Upper lobe of right lung (tissue), 1 donor: ENCODE data around the gene COMMD8. TPM values are rescaled to one million over a fixed set of nuclear protein-coding genes. Genes with fewer than 3 reads are reported as not detected.

Experiments used
- ATAC-seq: fragments of 200-7000 bp; cut with Tn5 transposase; one replicate; pipeline ENCODE4 v1.9.1; 2020; ENCODE audit warnings: mild to moderate bottlenecking, moderate library complexity
- DNase-seq: peaks from one replicate; pipeline ENCODE4 v3.0.0-alpha.2; 2020
- H3K27ac ChIP-seq: fragments of 200-600 bp; one replicate; pipeline ENCODE4 v1.8.0; 2022
- H3K27me3 ChIP-seq: fragments of 200-600 bp; one replicate; pipeline ENCODE4 v1.8.0; 2022; ENCODE audit warnings: mild to moderate bottlenecking
- H3K36me3 ChIP-seq: fragments of 200-600 bp; one replicate; pipeline ENCODE4 v1.8.0; 2022
- H3K4me1 ChIP-seq: fragments of 200-600 bp; one replicate; pipeline ENCODE4 v1.8.0; 2022
- H3K4me3 ChIP-seq: fragments of 200-600 bp; one replicate; pipeline ENCODE4 v1.8.0; 2022; ENCODE audit warnings: mild to moderate bottlenecking
- H3K9me3 ChIP-seq: fragments of 200-600 bp; one replicate; pipeline ENCODE4 v1.8.0; 2022
- intact Hi-C: fragments of 100-400 bp; cut with DNase I; formaldehyde crosslinking; loops from one replicate; pipeline ENCODE4 v1.11.0; 2022
- long read RNA-seq: library from polyadenylated mRNA; unstranded; transcript quantifications from one replicate; pipeline ENCODE4 v2.0.0, GENCODE V29; 2021
- total RNA-seq: library from RNA; stranded (reverse); fragmentation: NEBNext Ultra II Directional; extraction: Animal tissue kit (Norgen Biotek cat#: 25700); gene quantifications from one replicate; pipeline ENCODE4 v1.2.1, GENCODE V29; 2021
- TF ChIP-seq, protein P1 (sequence below): fragments of 200-600 bp; IDR thresholded peaks from one replicate; pipeline ENCODE4 v1.8.0; 2022; ENCODE audit warnings: antibody characterized with exemption
- donor health status: DM: no; HTN: yes; CAD: no; lungs with severe emphysema.

Gene COMMD8
- total RNA-seq: 14.2 TPM
- long read RNA-seq, transcript COMMD8-201 (5 exons, 1,469 nt): major isoform, 21 of 23 reads
- long read RNA-seq, partial matches to known transcripts: 0 of 23 reads
- long read RNA-seq, other reads (novel, unspliced or antisense): 2 of 23 reads

- peaks cover 17% of the 10 kb centered on the region for H3K36me3 ChIP-seq
- no peaks in the 10 kb centered on the region for H3K9me3 ChIP-seq
- no peaks in the 10 kb centered on the region for H3K27me3 ChIP-seq
- TF ChIP-seq, protein P1, sequence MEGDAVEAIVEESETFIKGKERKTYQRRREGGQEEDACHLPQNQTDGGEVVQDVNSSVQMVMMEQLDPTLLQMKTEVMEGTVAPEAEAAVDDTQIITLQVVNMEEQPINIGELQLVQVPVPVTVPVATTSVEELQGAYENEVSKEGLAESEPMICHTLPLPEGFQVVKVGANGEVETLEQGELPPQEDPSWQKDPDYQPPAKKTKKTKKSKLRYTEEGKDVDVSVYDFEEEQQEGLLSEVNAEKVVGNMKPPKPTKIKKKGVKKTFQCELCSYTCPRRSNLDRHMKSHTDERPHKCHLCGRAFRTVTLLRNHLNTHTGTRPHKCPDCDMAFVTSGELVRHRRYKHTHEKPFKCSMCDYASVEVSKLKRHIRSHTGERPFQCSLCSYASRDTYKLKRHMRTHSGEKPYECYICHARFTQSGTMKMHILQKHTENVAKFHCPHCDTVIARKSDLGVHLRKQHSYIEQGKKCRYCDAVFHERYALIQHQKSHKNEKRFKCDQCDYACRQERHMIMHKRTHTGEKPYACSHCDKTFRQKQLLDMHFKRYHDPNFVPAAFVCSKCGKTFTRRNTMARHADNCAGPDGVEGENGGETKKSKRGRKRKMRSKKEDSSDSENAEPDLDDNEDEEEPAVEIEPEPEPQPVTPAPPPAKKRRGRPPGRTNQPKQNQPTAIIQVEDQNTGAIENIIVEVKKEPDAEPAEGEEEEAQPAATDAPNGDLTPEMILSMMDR: peak; percentile 41
- intact Hi-C loops: no loop called here
- H3K4me1 ChIP-seq: peaks cover 9% of the 10 kb centered on the region
- DNase-seq (peak; percentile 98), ATAC-seq (peak; percentile 99)
- H3K27ac ChIP-seq: peak within 1 kb of the TSS; percentile 86
- peak within 1 kb of the TSS; percentile 93 for H3K4me3 ChIP-seq
Measured at GRCh38 chr4:47463235-47463956, at the start of gene COMMD8. COMMD8 (minus strand) TSS chr4:47463702; CDS start chr4:47463651, 51 bp downstream.

DNA sequence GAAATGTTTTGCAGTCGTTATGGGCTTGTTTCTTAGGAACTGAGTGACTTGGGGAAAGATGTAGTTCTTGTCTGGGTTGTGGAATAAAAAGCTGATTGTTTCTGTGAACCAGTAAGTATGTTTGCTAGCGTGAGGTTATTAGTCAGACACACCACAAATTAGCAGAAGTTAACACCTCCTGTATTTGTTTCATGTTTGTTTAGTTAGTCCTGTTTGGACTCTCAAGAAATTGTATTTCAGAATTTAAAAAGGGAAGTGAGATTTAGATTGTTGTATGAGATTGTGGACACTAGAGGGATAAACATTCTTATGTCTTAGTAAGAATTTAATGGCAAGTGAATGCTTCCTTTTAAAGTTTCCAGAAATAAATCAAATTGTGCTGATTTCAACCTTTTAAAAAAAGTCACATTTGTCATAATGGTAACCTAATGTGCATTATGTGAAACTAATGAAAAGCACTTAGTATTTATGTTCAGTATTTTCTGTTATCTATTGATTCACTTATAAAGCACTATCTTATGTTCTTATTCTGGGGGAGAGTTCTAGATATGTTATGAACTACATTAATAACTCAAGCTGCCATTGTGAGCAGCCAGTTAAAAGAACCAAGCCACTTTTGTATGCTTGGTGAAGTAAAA lies 47.1 kb upstream of the COMMD8 start:
- Histone ChIP-seq H3K9me3 (no peaks in the 10 kb centered on the region), H3K4me1 (no peaks in the 10 kb centered on the region), H3K27me3 (no peaks in the 10 kb centered on the region), H3K4me3 (no peak overlapping the region), H3K36me3 (peaks cover 24% of the 10 kb centered on the region), H3K27ac (no peak overlapping the region)
- intact Hi-C loops: no loop called here
- peak; percentile 53 for ATAC-seq
- DNase-seq: no peak
- TF ChIP-seq, protein P1: peak; percentile 30

- ATAC-seq: no peak
- no peak for DNase-seq
- no peaks in the 10 kb centered on the region for H3K4me1 ChIP-seq
- TF ChIP-seq, protein P1: no peak
- no peaks in the 10 kb centered on the region for H3K27me3 ChIP-seq
- H3K36me3 ChIP-seq: no peaks in the 10 kb centered on the region
- intact Hi-C loops: no loop called here
- H3K27ac ChIP-seq: no peak overlapping the region
- no peak overlapping the region for H3K4me3 ChIP-seq
- H3K9me3 ChIP-seq: no peaks in the 10 kb centered on the region
Measured at GRCh38 chr4:47505666-47506065, 42.2 kb upstream of the COMMD8 start.

DNA sequence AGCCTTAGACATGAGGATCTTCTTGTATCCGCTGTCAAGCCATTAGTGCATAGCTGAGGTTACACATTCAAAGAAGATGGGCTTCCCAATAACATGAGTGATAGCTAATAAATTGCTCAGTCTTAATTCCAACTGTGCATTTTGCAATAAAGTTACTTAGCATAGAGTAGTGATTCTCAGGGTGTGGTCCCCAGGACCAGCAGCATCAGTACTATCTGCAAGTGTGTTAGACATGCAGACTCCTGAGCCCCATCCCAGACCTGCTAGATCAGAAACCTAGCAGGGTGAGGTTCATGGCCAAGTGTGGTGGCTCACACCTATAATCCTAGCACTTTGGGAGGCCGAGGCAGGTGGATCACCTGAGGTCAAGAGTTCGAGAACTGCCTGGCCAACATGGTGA lies 41.6 kb upstream of the COMMD8 start:
- intact Hi-C loops: no loop called here
- ATAC-seq (no peak), DNase-seq (no peak)
- no peak overlapping the region for H3K27ac ChIP-seq
- H3K4me1 ChIP-seq: no peaks in the 10 kb centered on the region
- H3K9me3 ChIP-seq: no peaks in the 10 kb centered on the region
- TF ChIP-seq, protein P1: no peak
- H3K36me3 ChIP-seq: no peaks in the 10 kb centered on the region
- no peak overlapping the region for H3K4me3 ChIP-seq
- no peaks in the 10 kb centered on the region for H3K27me3 ChIP-seq

GRCh38 chr4:47500776-47501175 lies 37.3 kb upstream of the COMMD8 start:
- Histone ChIP-seq H3K4me3 (no peak overlapping the region), H3K4me1 (no peaks in the 10 kb centered on the region), H3K27ac (no peak overlapping the region), H3K9me3 (no peaks in the 10 kb centered on the region), H3K36me3 (no peaks in the 10 kb centered on the region), H3K27me3 (no peaks in the 10 kb centered on the region)
- intact Hi-C loops: no loop called here
- TF ChIP-seq, protein P1: no peak
- no peak for ATAC-seq
- DNase-seq: no peak
